Gastrocnemius medialis (tissue), 4 donors: Measurements from ENCODE around the gene USP27X. TPM values are rescaled to one million over a fixed set of nuclear protein-coding genes. Genes with fewer than 3 reads are reported as not detected.

Source experiments
- ATAC-seq, 2 donors: fragments of 150-250 bp; one replicate each; pipeline ENCODE4 v1.9.1; 2016
- DNase-seq, 2 donors: peaks; one replicate each; pipeline ENCODE4 v3.0.0-alpha.2; 2019
- H3K27ac ChIP-seq, 4 donors: fragments of 200-600 bp; sonication (generic); 1 replicate in 1 of 4; 2 replicates in 3 of 4; pipeline ENCODE4 v1.5.1; 2016 to 2018; ENCODE audit warnings: mild to moderate bottlenecking in 2 of 4, moderate library complexity in 1 of 4
- H3K27me3 ChIP-seq, 3 donors: fragments of 200-600 bp; sonication (generic) in 2 of 3; 1 replicate in 1 of 3; 2 replicates in 2 of 3; pipeline versions ENCODE4 v1.5.1 to v1.6.0; 2016 to 2019; ENCODE audit warnings: mild to moderate bottlenecking in 1 of 3, moderate library complexity in 1 of 3
- H3K36me3 ChIP-seq, 2 donors: fragments of 200-600 bp; sonication (generic) in 1 of 2; one replicate each; pipeline ENCODE4 v1.5.1; 2017 to 2018
- H3K4me1 ChIP-seq, 2 donors: fragments of 200-600 bp; sonication (generic) in 1 of 2; one replicate each; pipeline ENCODE4 v1.5.1; 2016 to 2017; ENCODE audit warnings: mild to moderate bottlenecking in 2 of 2
- H3K4me3 ChIP-seq, 4 donors: fragments of 200-600 bp; sonication (generic) in 3 of 4; 1 replicate in 1 of 4; 2 replicates in 3 of 4; pipeline ENCODE4 v1.5.1; 2016 to 2019; ENCODE audit warnings: mild to moderate bottlenecking in 2 of 4
- H3K9me3 ChIP-seq, 3 donors: fragments of 200-600 bp; sonication (generic) in 2 of 3; 1 replicate in 1 of 3; 2 replicates in 2 of 3; pipeline ENCODE4 v1.5.1; 2016 to 2019
- POLR2A ChIP-seq, 2 donors: fragments of 450-650 bp; IDR thresholded peaks; one replicate each; pipeline ENCODE4 v1.6.1; 2017; ENCODE audit warnings: antibody characterized with exemption in 2 of 2, mild to moderate bottlenecking in 2 of 2, moderate library complexity in 2 of 2
- in situ Hi-C, 4 donors: fragments of 200-750 bp; cut with MboI; loops; one replicate each; pipeline versions ENCODE4 v1.15.0 to v1.8.0; 2017; ENCODE audit warnings: low sequenced_read_pairs in 4 of 4
- intact Hi-C: fragments of 100-400 bp; cut with DNase I; formaldehyde crosslinking; loops from one replicate; pipeline ENCODE4 v1.15.1; 2023; ENCODE audit warnings: low total_unique reads
- total RNA-seq, 4 donors: library from RNA; depleted of rRNA; stranded (reverse); fragments of >200 nt; gene quantifications; one replicate each; pipeline versions ENCODE4 v1.1.0 to v1.2.3, GENCODE V29; 2016
- TF ChIP-seq, protein P1 (sequence below), 5 experiments: fragments of 450-650 bp in 3 of 5; fragments of 200-600 bp in 2 of 5; sonication (generic) in 2 of 5; IDR thresholded peaks in 4 of 5; conservative IDR thresholded peaks in 1 of 5; 1 replicate in 4 of 5; 2 replicates in 1 of 5; pipeline ENCODE4 v1.5.1; 2016 to 2019; ENCODE audit warnings: antibody characterized with exemption in 5 of 5, mild to moderate bottlenecking in 3 of 5, moderate library complexity in 3 of 5

USP27X gene
- 1 to 10 TPM; 1.0 to 2.0 (median 1.7) TPM for total RNA-seq

DNA sequence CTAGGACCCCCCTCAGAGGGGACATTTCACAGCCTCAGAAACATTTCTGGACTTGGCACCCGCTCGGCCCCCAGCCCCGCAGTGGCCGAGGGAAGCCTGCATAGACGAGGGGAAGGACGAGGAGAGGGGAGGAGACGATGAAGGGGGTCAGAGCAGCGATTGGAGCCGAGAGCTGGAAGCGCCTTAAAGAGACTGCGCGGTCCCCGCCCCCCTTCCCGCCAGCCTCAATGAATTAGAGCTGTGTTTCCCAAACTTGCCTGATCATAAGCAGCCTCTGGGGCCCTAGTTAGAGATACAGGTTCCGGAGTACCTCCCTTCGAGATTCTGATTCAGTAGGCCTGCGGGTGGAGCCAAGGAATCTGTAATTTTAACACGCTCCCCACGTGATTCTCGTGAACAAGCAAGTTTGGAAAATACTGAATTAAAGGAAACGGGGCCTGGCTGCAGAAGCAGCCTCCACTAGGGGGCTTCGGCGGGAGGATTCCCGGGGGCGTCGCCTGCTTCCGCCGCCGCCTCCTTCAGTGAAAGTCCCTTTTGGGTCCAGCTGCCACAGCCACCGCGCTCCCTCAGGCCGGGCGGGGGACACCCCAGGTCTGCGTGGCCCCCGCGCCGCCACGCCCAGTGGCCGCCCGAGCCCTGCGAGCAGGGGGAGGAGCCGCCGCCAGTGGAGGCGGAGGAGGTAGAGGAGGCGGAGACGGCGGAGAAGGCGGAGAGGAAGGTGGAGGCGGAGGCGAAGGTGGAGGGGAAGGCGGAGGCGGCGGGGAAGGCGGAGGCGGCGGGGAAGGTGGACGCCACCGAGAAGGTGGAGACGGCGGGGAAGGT lies at the start of gene USP27X:
TSS of gene USP27X (plus strand) at position 651 of the 822 bp plus-strand sequence. CDS start 824 bp downstream, outside the sequence.
- intact Hi-C loops = loop anchor here (5.0 to 10.0 kb wide), 2 partner anchors 587 to 614 kb away; partner anchors contain the start of genes FOXP3 and PPP1R3F
- peak within 1 kb of the TSS; percentile 73 to 86 (median 78) for H3K27ac ChIP-seq
- in situ Hi-C loops = no loop called here
- H3K9me3 ChIP-seq = no peaks in the 10 kb centered on the region
- H3K27me3 ChIP-seq = no peaks in the 10 kb centered on the region
- TF ChIP-seq, protein P1, sequence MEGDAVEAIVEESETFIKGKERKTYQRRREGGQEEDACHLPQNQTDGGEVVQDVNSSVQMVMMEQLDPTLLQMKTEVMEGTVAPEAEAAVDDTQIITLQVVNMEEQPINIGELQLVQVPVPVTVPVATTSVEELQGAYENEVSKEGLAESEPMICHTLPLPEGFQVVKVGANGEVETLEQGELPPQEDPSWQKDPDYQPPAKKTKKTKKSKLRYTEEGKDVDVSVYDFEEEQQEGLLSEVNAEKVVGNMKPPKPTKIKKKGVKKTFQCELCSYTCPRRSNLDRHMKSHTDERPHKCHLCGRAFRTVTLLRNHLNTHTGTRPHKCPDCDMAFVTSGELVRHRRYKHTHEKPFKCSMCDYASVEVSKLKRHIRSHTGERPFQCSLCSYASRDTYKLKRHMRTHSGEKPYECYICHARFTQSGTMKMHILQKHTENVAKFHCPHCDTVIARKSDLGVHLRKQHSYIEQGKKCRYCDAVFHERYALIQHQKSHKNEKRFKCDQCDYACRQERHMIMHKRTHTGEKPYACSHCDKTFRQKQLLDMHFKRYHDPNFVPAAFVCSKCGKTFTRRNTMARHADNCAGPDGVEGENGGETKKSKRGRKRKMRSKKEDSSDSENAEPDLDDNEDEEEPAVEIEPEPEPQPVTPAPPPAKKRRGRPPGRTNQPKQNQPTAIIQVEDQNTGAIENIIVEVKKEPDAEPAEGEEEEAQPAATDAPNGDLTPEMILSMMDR (IDR thresholded peaks at IDR 0.05 in 4 of 5, conservative IDR thresholded peaks at IDR 0.05 in 1 of 5) = peak in 4 of 5 experiments; percentile 33 to 57 (median 48)
- peak; percentile 21 to 25 for TF ChIP-seq POLR2A (IDR thresholded peaks at IDR 0.05)
- peak; percentile 47 to 52 for DNase-seq
- peak within 1 kb of the TSS; percentile 51 to 69 (median 68) for H3K4me3 ChIP-seq
- H3K36me3 ChIP-seq = no peaks in the 10 kb centered on the region
- ATAC-seq = peak; percentile 79 to 86
- peaks cover 0 to 8% of the 10 kb centered on the region in 2 donors for H3K4me1 ChIP-seq

DNA sequence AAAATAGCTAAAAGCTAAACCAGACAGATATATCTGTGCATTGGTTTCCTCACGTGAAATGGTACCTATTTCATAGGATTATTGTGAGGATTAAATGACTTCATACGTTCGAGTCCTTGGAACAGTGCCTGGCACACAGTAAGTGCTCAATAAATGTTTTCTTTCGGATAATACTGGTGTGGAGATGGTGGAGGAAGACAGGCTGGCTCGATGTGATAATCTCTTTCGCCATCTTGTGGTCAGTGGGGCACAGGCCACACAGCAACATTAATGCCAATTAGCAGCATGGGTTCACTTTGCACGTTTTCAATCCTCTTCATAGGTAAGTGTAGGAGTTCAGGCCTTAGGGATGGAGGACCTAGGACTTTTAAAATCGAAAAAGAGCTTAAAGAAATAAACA lies 40.9 kb upstream of the USP27X start:
- Histone ChIP-seq H3K36me3 (no peaks in the 10 kb centered on the region), H3K4me3 (no peak overlapping the region), H3K27me3 (no peaks in the 10 kb centered on the region), H3K9me3 (no peaks in the 10 kb centered on the region), H3K4me1 (no peaks in the 10 kb centered on the region), H3K27ac (no peak overlapping the region)
- in situ Hi-C loops = no loop called here
- DNase-seq = no peak
- intact Hi-C loops = loop anchor here (5.0 kb wide), 1 partner anchor 546 kb away; no protein-coding TSS in a partner anchor
- TF ChIP-seq POLR2A (IDR thresholded peaks at IDR 0.05) = no peak
- TF ChIP-seq, protein P1 (IDR thresholded peaks at IDR 0.05 in 4 of 5, conservative IDR thresholded peaks at IDR 0.05 in 1 of 5) = peak in 4 of 5 experiments; percentile 23 to 53 (median 45)
- ATAC-seq = no peak

- no peaks in the 10 kb centered on the region for H3K27me3 ChIP-seq
- no peaks in the 10 kb centered on the region for H3K4me1 ChIP-seq
- intact Hi-C loops (no loop called here), in situ Hi-C loops (no loop called here)
- no peak for DNase-seq
- H3K36me3 ChIP-seq = no peaks in the 10 kb centered on the region
- H3K9me3 ChIP-seq = no peaks in the 10 kb centered on the region
- no peak overlapping the region for H3K27ac ChIP-seq
- TF ChIP-seq, protein P1 (IDR thresholded peaks at IDR 0.05 in 4 of 5, conservative IDR thresholded peaks at IDR 0.05 in 1 of 5) = no peak
- TF ChIP-seq POLR2A (IDR thresholded peaks at IDR 0.05) = no peak
- ATAC-seq = no peak
- H3K4me3 ChIP-seq = no peak overlapping the region
Measured at GRCh38 chrX:49840679-49841078, 38.6 kb upstream of the USP27X start.

- Histone ChIP-seq H3K27ac (no peak overlapping the region), H3K9me3 (no peaks in the 10 kb centered on the region), H3K27me3 (no peaks in the 10 kb centered on the region), H3K36me3 (no peaks in the 10 kb centered on the region), H3K4me1 (no peaks in the 10 kb centered on the region), H3K4me3 (no peak overlapping the region)
- in situ Hi-C loops (no loop called here), intact Hi-C loops (no loop called here)
- ATAC-seq (no peak), DNase-seq (no peak)
- TF ChIP-seq, protein P1 (IDR thresholded peaks at IDR 0.05 in 4 of 5, conservative IDR thresholded peaks at IDR 0.05 in 1 of 5) = no peak
- TF ChIP-seq POLR2A (IDR thresholded peaks at IDR 0.05) = no peak
Measured at GRCh38 chrX:49842621-49843020, 36.7 kb upstream of the USP27X start.
